HG03354 (cell line): ENCODE results near the gene CDK15.
"Not testable (repeated sequence)": the region's sequence is repeated elsewhere in the genome, so short reads cannot be mapped to it uniquely, and the experiment has no call there.

ENCODE experiments used
- ATAC-seq: cut with Tn5 transposase; IDR thresholded peaks from one replicate; pipeline ENCODE4 v1.9.1; 2021; ENCODE audit warnings: mild to moderate bottlenecking; ENCODE audit not compliant: unreplicated experiment, poor library complexity, severe bottlenecking

The CDK15 gene

GRCh38 chr2:201788371-201788770, 18.0 kb upstream of the CDK15 start:
- ATAC-seq, result no peak

GRCh38 chr2:201789395-201789794, 16.9 kb upstream of the CDK15 start:
- ATAC-seq, result no peak

GRCh38 chr2:201790291-201790690, 16.0 kb upstream of the CDK15 start:
- ATAC-seq, result no peak

DNA sequence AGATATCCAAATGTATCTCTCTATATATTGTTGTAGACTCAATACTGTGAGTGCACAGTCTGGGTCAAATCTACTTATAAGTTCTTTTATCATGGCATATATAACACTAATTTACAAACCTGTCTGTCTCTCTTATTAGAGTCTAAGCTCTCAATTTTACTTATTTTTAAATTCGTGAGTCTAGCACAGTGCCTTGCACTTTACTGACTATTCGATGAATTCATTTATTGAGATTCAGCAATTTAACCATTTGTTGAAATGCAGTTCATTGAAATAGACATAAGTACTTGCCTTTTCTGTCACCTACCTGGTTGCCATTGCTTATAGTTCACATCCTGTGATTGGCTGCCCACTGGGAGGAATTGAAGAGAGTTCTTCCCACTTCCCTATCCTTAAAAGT, 15.3 kb upstream of the CDK15 start:
- ATAC-seq, result no peak

DNA sequence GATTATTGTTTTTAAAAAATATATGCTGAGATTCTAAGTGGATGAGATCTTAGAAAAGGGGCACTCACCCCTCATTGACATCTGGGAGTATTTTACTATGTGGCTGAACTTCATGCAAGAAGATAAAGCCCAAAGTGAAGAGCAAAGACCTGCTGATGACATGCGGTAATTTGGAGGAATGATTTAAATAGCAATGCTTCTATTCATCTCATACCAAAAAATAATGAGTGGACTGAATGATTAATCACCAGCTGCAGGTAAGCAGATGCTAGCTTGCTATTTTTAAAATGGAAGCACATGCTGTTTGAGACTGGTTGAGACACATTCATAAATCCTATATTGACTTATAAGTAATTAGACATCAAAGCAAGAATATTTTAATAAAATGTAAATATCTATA, 12.7 kb upstream of the CDK15 start:
- no peak for ATAC-seq

- ATAC-seq, result no peak
Measured at GRCh38 chr2:201794294-201794693, 12.0 kb upstream of the CDK15 start.

GRCh38 chr2:201795607-201796477, 10.5 kb upstream of the CDK15 start:
- no peak for ATAC-seq

- no peak for ATAC-seq
Measured at GRCh38 chr2:201796478-201796865, 9.9 kb upstream of the CDK15 start.

- ATAC-seq, result no peak
Measured at GRCh38 chr2:201797175-201797840, 9.0 kb upstream of the CDK15 start.

DNA sequence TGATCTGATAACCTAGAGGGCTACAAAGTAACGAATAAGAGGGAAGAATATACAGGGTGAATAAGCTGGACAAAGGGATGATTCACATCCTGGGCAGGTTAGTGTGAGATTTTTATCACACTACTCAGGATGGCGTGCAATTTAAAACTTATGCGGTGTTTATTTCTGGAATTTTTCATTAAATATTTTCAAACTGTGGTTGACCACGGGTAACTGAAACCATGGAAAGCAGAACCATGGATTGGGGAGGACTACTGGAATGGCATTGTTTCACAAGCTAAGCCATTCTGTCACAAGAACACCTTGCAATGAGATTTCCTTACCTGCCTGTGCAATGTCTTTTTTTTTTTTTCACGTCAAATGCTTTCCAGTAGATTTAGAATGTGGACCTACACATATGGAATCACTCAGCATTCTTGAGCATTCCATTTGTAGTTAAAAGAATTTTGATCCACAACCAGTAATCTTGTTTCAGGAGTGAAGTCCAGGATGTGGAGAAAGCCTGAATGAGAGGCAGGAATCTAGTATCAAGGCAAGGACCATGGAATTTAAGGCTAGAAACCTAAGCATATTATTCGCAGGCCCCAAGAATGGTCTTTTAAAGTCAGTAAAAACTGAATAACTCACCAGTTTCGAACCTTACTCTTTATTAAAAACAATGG, 8.0 kb upstream of the CDK15 start:
- no peak for ATAC-seq

DNA sequence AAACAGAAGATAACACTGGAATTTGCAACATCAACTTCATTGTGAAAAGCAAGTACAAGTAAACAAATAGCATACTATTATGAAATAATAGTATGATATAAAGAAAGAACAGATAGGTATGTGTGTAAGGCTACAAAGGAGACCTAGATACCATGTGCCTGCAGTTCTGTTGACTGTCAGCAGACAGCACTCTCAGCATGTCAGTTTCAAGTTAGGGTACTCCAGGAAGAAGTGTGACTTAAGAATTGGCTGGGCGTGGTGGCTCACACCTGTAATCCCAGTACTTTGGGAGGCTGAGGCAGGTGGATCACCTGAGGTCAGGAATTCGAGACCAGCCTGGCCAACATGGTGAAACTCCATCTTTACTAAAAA, 7.4 kb upstream of the CDK15 start:
- ATAC-seq, result not testable (repeated sequence)

GRCh38 chr2:201807452-201807999, 1.2 kb downstream of the CDK15 start:
- ATAC-seq, result no peak

GRCh38 chr2:201808027-201808426, 1.7 kb downstream of the CDK15 start:
- no peak for ATAC-seq

- ATAC-seq, result no peak
Measured at GRCh38 chr2:201809633-201810032, 3.3 kb downstream of the CDK15 start.

DNA sequence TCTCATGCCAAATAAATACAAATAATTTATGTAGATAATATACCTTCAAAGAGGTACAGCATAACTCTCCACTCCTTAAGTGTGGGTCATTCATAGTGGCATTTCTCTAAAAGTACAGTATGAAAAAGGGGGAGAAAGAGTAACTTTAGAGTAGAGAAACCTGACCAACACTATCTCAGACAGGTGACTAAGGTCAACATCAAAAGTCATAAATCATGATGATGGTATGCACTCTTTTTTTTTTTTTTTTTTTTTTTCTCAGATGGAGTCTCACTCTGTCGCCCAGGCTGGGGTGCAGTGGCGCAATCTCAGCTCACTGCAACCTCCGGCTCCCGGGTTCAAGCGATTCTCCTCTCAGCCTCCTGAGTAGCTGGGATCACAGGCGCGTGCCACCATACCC, 4.3 kb downstream of the CDK15 start:
- ATAC-seq, result not testable (repeated sequence)

- ATAC-seq, result no peak
Measured at GRCh38 chr2:201813996-201814760, 7.8 kb downstream of the CDK15 start.

DNA sequence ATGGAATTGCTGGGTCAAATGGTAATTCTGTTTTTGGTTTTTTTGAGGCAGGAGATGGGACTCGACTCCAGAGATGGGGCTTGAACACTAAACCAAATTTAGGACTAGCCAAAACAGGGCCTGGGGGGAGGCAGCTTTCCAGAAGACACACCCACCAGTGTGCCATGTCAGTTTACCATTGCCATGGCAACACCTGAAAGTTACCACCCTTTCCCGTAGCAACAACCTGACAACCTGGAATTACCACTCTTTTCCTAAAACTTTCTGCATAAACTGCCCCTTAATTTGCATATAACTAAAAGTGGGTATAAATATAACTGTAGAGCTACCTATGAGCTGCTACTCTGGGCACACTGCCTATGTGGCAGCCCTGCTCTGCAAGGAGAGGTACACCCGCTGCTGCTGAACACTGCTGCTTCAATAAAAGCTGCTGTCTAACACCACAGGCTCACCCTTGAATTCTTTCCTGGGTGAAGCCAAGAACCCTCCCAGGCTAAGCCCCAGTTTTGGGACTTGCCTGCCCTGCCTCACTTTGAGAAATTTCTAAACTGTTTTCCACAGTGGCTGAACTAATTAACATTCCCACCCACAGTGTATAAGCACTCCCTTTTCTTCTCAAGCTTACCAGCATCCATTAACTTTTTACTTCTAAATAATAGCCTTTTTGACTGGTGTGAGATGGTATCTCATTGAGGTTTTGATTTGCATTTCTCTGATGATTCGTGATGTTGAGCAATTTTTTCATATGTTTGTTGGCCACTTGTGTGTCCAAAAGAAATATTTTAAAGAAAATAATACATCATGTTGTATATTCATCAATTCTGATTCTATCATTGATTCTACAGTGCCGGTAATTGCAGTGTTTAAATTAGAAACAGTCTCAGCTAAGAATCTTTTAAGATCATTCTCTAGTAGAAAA, 10.6 kb downstream of the CDK15 start:
- no peak for ATAC-seq

DNA sequence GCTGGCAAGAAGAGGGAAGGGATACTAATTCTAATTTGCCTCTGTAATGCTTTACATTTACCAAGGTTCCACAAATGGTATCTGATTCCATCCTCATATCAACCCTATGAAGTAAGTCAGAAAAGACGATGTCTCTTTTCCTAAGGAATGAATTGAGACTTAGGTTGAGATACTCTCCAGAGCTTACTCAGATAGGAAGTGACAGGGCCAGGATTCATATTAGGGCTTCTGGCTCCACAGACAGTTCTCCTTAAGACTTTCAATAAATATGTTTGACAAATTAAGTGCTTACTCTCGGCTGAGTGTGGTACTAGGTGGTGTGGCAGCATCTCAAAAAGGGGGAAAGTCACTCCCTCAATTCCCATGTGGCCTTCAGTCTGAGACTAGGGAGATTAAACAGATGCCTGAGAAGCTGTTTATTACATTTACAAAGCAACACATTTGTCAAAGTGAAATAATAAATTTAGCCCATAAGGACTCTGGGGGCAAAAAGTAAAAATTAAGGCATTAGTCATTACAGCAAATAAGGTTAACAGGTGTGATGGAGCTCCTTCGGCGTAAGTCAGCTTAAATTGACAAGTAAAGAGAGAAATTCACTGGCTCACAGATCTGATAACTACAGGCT, 14.2 kb downstream of the CDK15 start:
- ATAC-seq, result no peak
